Neural progenitor cell (in vitro differentiated cells): Measurements from ENCODE around the gene AJAP1.

Source experiments
- EZH2 ChIP-seq: fragments of 200-600 bp; sonication (generic); IDR thresholded peaks from 2 replicates; pipeline ENCODE4 v1.6.1; 2017; ENCODE audit warnings: antibody characterized with exemption, mild to moderate bottlenecking, moderate library complexity
- EZH2phosphoT487 ChIP-seq: fragments of 200-600 bp; sonication (generic); IDR thresholded peaks from 2 replicates; pipeline ENCODE4 v1.6.1; 2017; ENCODE audit warnings: antibody characterized with exemption
- TF ChIP-seq, protein P1 (sequence below): fragments of 200-600 bp; sonication (generic); IDR thresholded peaks from 2 replicates; pipeline ENCODE4 v1.5.1; 2017; ENCODE audit warnings: antibody characterized with exemption, mild to moderate bottlenecking

DNA sequence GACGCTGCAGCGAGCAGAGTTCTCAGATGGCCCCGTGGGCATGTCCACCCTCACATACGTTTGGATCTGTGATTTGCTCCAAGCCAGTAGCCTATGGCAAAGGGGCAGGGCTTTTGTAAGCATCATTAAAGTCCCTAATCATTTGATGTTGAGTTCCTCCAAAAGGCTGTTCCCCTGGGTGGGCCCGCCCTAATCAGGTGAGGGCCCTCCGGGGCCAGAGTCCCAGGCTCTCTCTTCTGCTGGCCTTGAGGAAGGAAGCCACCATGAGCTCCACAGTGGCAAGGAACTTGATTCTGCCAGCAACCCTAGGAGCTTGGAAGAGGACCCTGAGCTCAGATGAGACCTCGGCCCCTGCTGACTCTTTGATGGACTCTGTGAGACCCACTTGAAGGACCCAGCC lies 25.4 kb upstream of the AJAP1 start:
- TF ChIP-seq, protein P1, sequence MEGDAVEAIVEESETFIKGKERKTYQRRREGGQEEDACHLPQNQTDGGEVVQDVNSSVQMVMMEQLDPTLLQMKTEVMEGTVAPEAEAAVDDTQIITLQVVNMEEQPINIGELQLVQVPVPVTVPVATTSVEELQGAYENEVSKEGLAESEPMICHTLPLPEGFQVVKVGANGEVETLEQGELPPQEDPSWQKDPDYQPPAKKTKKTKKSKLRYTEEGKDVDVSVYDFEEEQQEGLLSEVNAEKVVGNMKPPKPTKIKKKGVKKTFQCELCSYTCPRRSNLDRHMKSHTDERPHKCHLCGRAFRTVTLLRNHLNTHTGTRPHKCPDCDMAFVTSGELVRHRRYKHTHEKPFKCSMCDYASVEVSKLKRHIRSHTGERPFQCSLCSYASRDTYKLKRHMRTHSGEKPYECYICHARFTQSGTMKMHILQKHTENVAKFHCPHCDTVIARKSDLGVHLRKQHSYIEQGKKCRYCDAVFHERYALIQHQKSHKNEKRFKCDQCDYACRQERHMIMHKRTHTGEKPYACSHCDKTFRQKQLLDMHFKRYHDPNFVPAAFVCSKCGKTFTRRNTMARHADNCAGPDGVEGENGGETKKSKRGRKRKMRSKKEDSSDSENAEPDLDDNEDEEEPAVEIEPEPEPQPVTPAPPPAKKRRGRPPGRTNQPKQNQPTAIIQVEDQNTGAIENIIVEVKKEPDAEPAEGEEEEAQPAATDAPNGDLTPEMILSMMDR, result no peak
- no peak for TF ChIP-seq EZH2
- TF ChIP-seq EZH2phosphoT487, result no peak
